ENCODE results near the gene CD4.

The CD4 gene

DNA sequence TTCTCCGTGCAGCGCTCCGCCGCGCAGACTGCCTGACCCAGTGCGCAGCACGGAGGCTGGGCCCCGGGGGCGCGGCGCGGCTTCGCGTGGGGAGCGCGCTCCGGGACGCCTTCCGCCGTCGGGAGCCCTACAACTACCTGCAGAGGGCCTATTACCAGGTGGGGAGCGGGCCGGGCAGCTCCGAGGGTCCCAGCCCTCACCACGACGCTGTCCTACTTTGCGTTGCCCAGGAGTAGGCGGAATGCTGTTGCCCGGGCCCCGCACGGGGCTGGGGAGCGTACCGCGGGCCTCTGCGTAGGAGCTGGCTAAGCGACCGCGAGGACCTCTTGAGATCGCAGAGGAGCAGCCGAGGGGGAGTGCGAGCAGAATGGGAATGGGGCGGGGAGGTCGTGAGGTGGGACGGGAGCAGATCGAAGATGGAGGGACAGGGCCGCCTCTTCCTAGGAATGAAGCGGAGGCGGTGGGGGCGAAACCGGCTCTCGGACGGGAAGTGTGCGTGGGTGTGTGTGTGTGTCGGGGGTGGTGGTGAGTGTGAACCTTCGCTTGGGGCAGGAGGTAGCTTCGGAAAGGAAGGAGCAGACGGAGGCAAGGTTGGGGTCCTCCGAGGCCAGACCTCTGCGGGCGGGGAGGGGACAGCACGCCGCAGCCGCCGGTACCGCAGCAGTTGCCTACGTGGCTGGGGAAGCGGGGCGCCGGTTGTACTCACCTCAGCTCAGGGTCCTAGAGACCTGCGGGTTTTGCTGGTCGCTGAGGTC is 39.6 kb downstream of the CD4 start:
- no peak for DNase-seq (ENCODE audit: low read depth in 3 of 3)

DNA sequence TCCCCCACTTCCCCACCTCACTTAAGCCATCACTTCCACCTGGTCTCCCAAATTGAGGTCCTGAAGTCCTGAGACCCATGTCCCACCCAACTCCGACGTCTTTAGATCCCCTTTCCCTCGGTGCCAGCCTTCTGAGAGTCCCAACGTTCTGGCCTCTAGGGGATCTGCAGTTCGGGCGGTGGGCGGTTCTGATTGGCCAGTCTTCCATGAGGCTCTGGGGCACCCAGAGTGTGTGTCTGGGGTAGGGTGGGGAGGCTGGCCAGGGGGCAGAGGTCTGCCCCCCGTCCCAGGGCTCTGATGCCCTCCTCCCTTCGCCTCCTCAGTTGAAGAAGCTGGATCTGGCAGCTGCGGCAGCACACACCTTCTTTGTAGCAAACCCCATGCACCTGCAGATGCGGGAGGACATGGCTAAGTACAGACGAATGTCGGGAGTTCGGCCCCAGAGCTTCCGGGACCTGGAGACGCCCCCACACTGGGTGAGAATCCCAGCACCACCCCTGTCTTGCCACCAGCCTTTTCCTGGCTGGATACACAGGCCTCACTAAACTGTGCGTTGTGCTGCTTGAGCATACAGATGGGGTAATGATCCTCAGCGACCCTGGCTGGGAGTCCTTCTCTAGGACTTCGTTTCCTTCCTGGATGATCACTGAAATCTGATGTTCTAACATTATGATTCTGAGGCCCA is 40.4 kb downstream of the CD4 start:
- no peak for DNase-seq (ENCODE audit: low read depth in 3 of 3)

DNA sequence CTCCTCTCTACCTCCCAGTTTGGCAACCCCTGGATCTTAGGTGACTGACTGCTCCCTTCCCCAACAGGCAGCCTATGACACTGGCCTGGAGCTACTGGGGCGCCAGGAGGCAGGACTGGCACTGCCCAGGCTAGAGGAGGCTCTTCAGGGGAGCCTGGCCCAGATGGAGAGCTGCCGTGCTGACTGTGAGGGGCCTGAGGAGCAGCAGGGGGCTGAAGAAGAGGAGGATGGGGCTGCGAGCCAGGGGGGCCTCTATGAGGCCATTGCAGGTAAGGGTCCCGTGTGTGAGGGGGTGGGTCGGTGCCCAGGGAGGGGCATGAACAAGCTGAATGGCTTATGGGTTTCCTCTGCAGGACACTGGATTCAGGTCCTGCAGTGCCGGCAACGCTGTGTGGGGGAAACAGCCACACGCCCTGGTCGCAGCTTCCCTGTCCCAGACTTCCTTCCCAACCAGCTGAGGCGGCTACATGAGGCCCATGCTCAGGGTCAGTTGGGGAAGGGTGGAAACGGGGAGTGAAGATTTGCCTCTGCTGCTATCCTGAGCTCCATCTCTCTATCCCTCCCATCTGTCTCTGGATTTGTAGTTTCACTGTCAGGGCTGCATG is 41.1 kb downstream of the CD4 start:
- no peak for DNase-seq (ENCODE audit: low read depth in 3 of 3)

DNA sequence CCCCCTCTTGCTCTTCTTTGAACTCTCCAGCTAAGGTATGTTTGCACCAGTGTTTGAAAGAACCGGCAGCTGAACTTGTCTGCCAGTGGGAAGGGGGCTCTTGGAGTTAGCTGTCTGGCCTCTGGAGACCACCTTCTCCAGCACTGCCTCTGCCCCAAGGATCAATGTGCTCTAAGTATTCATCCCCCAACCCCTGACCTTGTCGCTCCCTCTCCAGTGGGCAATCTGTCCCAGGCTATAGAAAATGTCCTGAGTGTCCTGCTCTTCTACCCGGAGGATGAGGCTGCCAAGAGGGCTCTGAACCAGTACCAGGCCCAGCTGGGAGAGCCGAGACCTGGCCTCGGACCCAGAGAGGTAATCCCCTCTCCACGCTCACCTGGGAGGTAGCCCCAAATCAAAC is 41.7 kb downstream of the CD4 start:
- DNase-seq (ENCODE audit: low read depth in 3 of 3), result no peak

DNA sequence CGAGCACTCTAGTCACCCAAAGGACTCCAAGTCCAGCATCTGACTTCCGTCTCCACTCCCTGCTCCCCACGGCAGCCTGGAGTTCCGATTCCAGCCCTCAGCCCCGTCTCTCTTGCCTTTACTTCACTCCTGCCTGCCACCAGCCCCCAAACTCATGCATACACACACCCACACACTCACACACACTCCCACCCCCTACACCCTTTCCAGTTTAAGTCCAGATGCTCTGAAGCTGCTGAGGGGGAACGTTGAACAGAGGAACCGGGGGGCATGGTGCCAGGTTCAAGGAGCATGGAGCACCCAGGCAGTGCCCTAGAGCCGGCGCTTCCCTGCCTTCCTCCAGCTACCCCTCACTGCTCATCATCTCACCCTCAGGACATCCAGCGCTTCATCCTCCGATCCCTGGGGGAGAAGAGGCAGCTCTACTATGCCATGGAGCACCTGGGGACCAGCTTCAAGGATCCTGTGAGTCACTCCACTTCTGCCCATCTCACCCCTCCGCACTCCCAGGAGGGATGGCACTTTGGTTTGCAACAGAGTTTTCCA is 42.2 kb downstream of the CD4 start:
- no peak for DNase-seq (ENCODE audit: low read depth in 3 of 3)

DNA sequence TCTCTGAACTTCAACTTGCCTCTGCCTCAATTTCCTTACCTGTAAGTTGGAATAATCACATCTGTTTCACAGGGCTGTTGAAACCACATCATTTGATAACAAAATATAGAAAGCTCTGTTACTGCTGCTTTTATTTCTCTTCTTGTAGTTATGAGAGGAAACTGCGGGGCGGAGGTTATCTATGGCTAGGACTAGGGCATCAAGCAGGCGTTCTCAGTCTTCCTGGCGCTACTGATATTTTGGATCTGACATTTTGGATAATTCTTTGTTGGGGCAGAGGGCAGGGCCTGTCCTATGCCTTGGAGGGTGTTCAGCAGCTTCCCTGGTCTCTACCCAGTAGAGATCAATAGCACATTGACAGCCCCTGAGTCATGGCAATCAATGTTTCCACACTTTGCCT is 42.8 kb downstream of the CD4 start:
- DNase-seq (ENCODE audit: low read depth in 3 of 3), result no peak

DNA sequence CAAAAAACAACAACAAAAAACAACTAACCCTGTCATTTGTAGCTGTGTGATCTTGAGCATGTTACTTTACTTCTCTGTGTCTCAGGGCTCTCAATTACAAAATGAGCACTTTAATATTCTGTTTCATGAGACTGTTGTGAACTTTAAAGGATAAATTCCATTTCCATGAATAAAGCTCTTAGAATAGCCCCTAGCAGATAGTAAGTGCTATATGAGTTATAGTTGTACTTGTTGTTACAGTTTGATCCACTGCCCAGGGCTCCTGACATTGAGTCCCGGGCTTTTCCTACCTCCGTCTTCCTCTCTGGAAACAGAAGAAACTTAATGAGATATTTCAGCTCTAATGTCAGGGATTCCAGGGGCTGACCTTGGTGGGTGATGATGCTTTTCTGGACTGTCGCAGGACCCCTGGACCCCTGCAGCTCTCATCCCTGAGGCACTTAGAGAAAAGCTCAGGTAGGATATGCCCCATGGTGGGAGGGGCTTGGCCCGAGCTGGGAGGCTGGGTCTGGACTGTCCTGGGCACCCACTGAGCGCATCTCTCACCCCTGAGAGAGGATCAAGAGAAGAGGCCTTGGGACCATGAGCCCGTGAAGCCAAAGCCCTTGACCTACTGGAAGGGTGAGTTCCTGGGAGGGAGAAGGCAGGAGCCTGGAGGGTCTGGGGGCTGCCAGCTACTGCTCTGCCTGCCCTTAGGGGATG is 44.0 kb downstream of the CD4 start:
- DNase-seq (ENCODE audit: low read depth in 3 of 3), result no peak

DNA sequence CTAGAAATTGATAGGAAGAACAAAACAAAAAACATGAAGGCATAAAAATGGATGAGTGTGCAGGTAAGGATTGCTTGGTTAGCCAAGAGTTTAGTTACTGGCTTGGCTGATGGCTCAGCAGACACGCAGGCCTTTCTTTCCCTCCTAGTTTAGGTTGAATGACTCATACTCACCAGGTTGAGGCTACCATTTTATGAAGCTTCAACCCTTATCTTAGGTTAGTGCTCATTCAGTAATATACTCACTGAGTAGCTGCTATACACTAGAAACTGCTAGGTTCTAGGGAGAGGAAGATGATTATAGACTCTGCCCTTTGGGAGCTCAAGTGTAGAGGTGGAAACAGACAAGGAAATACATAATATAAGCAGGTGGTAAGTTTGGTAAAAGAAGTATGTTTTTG is 44.9 kb downstream of the CD4 start:
- no peak for DNase-seq (ENCODE audit: low read depth in 3 of 3)

DNA sequence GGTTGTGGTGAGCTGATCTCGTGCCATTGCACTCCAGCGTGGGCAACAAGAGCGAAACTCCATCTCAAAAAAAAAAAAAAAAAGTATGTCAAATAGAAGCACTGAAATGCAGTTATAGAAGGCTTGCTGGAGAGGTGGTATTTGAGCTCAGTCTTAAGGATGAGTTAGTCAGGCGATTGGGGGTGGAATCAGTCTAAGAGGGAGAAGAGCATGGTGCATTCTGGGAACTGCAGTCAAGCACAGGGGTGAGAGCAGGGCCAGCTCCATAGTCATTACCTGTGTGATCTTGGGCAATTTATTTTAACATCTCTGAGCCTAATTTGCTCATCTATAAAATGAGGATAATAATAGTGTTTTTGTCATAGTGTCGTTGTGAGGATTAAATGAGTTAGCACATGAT is 45.5 kb downstream of the CD4 start:
- DNase-seq (ENCODE audit: low read depth in 3 of 3), result no peak

DNA sequence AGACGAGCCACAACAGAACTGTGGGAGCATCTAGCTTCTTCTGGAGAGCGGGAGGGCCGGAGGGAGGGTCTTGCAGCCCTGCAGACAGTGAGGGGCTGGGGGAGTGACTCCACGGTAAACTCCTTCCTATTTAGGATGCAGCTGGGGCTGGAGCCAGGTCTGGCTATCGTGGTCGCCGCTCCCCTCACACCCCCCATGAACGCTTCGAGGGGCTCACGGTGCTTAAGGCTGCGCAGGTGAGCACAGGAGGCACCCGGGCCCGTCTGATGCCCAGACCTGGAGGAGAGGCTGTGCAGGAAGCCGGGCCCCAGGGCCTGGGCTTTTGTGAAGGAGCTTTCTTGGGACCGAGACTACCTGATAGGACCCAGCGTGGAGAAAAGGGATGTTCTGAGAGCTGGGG is 47.5 kb downstream of the CD4 start:
- no peak for DNase-seq (ENCODE audit: low read depth in 3 of 3)

DNA sequence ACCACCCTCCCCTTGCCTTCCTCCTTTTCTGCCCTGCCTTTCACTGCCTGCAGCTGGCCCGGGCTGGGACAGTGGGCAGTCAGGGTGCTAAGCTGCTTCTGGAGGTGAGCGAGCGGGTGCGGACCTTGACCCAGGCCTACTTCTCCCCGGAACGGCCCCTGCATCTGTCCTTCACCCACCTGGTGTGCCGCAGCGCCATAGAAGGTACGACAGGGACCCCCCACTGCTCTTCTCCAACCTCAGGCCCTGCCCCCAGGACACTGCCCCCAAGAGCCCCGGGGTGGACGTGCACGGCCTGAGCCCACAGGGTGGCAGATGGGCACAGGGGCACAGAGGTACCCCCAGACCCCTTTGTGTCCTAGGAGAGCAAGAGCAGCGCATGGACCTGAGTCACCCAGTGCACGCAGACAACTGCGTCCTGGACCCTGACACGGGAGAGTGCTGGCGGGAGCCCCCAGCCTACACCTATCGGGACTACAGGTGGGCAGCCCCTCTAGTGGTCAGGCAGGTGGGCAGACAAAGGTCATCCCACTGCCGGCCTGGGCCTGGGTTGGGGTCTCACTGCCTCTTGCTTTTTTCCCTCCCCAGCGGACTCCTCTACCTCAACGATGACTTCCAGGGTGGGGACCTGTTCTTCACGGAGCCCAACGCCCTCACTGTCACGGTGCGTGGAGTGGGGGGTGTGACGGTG is 48.2 kb downstream of the CD4 start:
- no peak for DNase-seq (ENCODE audit: low read depth in 3 of 3)

DNA sequence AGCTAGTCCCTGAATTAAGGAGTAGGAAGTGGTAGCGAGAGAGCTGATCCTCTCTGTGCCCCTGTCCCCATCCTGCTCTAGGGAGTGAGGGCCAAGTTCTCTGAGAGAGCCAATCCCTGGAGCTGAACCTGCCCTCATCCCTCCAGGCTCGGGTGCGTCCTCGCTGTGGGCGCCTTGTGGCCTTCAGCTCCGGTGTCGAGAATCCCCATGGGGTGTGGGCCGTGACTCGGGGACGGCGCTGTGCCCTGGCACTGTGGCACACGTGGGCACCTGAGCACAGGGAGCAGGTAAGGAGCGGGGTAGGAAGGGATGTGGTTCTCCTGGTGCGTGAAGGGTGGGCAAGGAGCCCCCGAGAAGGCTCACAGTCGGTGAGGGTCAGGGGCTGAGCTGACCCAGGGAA is 49.5 kb downstream of the CD4 start:
- DNase-seq (ENCODE audit: low read depth in 3 of 3), result no peak

DNA sequence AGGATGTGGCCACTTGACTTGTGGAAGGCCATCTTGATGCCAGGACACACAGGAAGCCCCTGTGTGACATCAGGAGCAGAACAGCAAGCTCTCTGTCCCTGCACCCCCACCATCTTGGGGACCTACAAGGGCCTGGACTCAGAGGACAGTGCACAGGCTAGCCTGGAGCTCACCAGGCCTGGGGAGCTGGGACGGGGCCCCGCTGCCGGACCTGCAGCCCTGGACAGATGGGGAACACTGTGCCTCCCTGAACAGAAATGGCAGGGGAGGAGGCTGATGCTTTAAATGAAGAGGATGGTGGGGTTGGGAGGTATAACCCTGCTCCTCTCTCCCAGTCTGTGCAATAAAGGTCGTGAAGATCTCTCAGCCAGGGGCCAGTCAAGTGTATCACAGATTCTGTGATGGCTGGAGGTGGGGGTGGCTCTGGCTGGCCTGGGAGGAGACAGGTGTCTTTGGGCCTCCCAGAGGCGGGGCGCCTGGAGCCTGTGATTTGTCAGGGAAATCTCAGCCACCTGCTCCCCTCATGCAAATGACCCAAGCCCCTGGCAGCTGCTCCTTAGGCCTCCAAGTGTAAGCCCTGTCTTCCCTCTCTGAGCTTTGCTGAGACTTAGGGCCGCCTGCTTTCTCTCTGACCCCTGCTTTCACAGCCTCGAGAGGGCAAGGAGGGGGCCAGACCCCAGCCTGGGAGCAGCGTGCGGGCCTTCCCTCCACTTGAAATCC is 50.3 kb downstream of the CD4 start:
- DNase-seq (ENCODE audit: low read depth in 3 of 3), result no peak

DNA sequence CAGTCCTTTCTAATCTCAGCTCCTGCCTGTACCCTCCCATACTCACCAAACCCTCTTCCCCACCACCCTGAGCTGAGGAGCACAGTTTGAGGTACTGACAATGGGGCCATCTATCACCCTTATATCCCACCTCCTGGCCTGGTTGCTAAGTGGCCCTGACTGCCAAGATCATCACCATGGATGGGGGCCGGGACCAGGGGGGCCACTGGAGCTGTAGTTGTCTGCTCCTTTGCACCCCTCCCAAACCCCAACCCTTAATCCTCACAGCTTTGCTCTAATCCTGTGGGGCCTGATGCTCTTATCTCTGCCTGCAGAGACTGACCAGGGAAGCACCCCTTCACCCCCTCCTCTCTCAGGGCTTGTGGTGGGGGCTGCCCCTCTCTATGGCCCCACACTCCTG is 51.0 kb downstream of the CD4 start:
- DNase-seq (ENCODE audit: low read depth in 3 of 3), result no peak

DNA sequence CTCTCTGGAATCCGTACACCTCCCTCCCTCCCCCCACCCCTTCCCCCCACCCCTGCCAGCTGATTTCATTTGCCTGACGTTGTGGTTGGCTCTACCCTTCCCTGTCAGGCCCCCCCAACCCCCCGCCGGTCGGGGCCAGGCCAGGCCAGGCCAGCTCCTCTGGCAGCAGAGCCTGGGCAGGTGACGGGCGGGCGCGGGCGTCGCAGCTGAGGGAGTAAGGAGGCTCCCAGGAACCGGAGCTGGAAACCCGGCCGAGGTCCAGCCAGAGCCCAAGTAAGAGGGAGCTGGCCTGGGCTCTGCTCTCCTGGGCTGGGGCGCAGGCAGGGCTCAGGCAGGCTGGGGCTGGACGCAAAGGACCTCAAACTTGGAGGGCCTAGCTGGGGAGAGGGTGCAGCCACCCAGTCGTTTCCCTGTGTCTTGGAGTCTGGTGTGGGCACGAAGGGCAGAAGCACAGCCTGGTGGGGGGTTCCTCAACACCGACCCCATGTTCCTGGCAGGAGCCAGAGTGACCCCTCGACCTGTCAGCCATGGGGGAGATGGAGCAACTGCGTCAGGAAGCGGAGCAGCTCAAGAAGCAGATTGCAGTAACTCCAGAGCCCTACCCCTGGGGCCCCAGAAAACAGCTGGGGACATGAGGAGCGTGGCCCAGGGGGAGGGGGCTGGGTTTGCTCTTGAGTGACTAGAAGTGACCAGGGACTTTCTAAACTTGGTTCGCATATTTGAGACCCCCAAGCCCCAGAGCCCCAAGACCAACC is 51.6 kb downstream of the CD4 start, which contains the start of gene GNB3:
Gene GNB3 (plus strand): TSS at position 165 of the 755 bp plus-strand sequence. CDS start 363 bp downstream, at position 528.
- no peak for DNase-seq (ENCODE audit: low read depth in 3 of 3)

DNA sequence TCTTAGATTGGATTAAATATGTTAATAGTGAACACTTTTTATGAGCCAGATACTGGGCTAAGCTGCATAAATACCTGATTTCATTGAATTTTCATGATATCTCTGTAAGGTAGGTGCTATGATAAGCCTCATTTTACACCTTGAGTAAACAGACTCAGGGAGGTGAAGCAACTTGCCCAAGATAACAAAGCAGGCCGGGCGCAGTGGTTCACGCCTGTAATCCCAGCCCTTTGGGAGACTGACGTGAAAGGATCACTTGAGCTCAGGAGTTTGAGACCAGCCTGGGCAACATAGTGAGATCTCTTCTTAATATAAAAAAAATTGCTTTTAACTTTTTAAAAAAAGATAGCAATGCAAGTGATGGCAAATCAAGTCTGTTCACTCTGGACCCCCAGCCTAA is 52.7 kb downstream of the CD4 start:
- DNase-seq (ENCODE audit: low read depth in 3 of 3), result no peak

DNA sequence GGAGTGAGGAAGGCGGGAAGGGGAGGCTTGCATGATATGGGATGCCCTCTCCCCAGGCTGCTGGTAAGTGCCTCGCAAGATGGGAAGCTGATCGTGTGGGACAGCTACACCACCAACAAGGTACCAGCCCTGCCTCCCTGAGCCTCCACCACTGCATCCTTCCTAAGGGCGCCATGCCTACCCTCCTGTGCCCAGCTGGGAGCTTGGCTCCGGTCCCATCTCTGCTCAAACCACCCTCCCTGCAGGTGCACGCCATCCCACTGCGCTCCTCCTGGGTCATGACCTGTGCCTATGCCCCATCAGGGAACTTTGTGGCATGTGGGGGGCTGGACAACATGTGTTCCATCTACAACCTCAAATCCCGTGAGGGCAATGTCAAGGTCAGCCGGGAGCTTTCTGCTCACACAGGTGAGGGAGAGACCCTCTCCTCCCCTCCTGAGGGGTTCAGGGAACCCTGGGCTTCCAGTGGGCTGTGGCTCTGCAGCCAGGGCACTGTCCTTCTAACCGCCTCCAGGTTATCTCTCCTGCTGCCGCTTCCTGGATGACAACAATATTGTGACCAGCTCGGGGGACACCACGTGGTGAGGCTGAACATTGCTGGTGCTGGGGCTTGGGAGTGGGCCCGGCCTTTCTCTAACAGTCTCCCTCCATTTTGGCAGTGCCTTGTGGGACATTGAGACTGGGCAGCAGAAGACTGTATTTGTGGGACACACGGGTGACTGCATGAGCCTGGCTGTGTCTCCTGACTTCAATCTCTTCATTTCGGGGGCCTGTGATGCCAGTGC is 54.0 kb downstream of the CD4 start:
- no peak for DNase-seq (ENCODE audit: low read depth in 3 of 3)

DNA sequence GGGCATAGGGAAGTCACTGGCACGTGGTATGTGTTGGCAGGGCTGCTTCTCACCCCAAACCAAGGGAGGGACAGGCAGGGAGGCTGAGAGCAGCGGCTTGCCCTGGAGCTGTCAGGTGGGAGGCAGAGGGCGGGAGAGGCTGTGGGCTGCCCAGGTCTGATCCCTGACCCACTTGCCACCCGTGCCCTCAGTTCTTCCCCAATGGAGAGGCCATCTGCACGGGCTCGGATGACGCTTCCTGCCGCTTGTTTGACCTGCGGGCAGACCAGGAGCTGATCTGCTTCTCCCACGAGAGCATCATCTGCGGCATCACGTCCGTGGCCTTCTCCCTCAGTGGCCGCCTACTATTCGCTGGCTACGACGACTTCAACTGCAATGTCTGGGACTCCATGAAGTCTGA is 56.1 kb downstream of the CD4 start:
- no peak for DNase-seq (ENCODE audit: low read depth in 3 of 3)

DNA sequence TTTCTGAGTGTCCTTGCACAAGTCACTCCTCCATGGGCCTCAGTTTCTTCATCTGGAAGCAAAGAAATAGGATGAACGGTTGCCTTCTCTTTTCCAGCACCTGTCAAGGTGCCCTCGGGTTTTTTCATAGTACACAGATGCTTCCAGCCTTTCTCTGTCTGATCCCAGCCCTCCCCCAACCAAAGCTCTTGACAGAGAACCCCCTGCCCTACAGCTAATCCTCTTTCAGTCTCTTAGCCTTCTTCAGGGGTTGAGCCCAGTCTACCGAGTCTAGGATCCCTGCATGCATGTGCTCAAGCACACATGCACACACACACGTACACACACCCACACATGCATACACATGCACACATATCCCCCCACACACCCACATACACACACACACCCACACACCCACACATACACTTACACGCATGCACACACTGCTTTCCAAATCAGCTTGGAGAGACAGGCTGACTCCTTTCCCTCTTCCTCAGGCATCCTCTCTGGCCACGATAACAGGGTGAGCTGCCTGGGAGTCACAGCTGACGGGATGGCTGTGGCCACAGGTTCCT is 57.1 kb downstream of the CD4 start:
- DNase-seq (ENCODE audit: low read depth in 3 of 3), result no peak

Measured in stimulated activated CD4-positive, alpha-beta T cell treated with anti-CD3 and anti-CD28 coated beads, TNF-alpha, amount 100 ng/mL, for 48 hours (primary cell).